ENCODE measurements around the gene PDLIM7.

PDLIM7 gene

GRCh38 chr5:177499842-177500241 lies 2.4 kb upstream of the PDLIM7 start:
- no peak for ATAC-seq (replicated peaks; ENCODE audit: extremely low read depth, poor library complexity, severe bottlenecking)
- H3K36me3 Mint-ChIP-seq (ENCODE audit: insufficient read depth) = peaks cover 2% of the 10 kb centered on the region
- peak overlapping the region; percentile 43 for H3K4me3 Mint-ChIP-seq
- H3K27me3 Mint-ChIP-seq = no peaks in the 10 kb centered on the region
- H3K27ac Mint-ChIP-seq (ENCODE audit: low read depth) = no peak overlapping the region
- H3K9me3 Mint-ChIP-seq = no peaks in the 10 kb centered on the region
- peaks cover 32% of the 10 kb centered on the region for H3K4me1 Mint-ChIP-seq
- no peak for DNase-seq (ENCODE audit: low spot score in 2 of 2)

- peaks cover 33% of the 10 kb centered on the region for H3K4me1 Mint-ChIP-seq
- H3K36me3 Mint-ChIP-seq (ENCODE audit: insufficient read depth) = peaks cover 2% of the 10 kb centered on the region
- H3K9me3 Mint-ChIP-seq = no peaks in the 10 kb centered on the region
- ATAC-seq (replicated peaks; ENCODE audit: extremely low read depth, poor library complexity, severe bottlenecking) (peak; percentile 4), DNase-seq (ENCODE audit: low spot score in 2 of 2) (no peak)
- H3K27ac Mint-ChIP-seq (ENCODE audit: low read depth) = peak overlapping the region; percentile 13
- H3K27me3 Mint-ChIP-seq = no peaks in the 10 kb centered on the region
- peak overlapping the region; percentile 80 for H3K4me3 Mint-ChIP-seq
Observed at GRCh38 chr5:177498013-177498787, 796 bp upstream of the PDLIM7 start.

GRCh38 chr5:177496727-177497291 lies 595 bp downstream of the PDLIM7 start:
- Mint-ChIP-seq H3K27me3 (no peaks in the 10 kb centered on the region), H3K27ac (ENCODE audit: low read depth) (no peak overlapping the region), H3K9me3 (no peaks in the 10 kb centered on the region), H3K4me1 (peaks cover 39% of the 10 kb centered on the region), H3K4me3 (peak overlapping the region; percentile 80), H3K36me3 (ENCODE audit: insufficient read depth) (peaks cover 3% of the 10 kb centered on the region)
- DNase-seq (ENCODE audit: low spot score in 2 of 2) (no peak), ATAC-seq (replicated peaks; ENCODE audit: extremely low read depth, poor library complexity, severe bottlenecking) (no peak)

- H3K4me3 Mint-ChIP-seq = peak overlapping the region; percentile 80
- H3K36me3 Mint-ChIP-seq (ENCODE audit: insufficient read depth) = peaks cover 3% of the 10 kb centered on the region
- no peak for DNase-seq (ENCODE audit: low spot score in 2 of 2)
- H3K27me3 Mint-ChIP-seq = no peaks in the 10 kb centered on the region
- H3K4me1 Mint-ChIP-seq = peaks cover 39% of the 10 kb centered on the region
- no peaks in the 10 kb centered on the region for H3K9me3 Mint-ChIP-seq
- ATAC-seq (replicated peaks; ENCODE audit: extremely low read depth, poor library complexity, severe bottlenecking) = no peak
- no peak overlapping the region for H3K27ac Mint-ChIP-seq (ENCODE audit: low read depth)
Observed at GRCh38 chr5:177496070-177496726, 1.2 kb downstream of the PDLIM7 start.

GRCh38 chr5:177495243-177496060 lies 2.0 kb downstream of the PDLIM7 start:
- DNase-seq (ENCODE audit: low spot score in 2 of 2) (no peak), ATAC-seq (replicated peaks; ENCODE audit: extremely low read depth, poor library complexity, severe bottlenecking) (no peak)
- no peak overlapping the region for H3K27ac Mint-ChIP-seq (ENCODE audit: low read depth)
- H3K9me3 Mint-ChIP-seq = no peaks in the 10 kb centered on the region
- H3K36me3 Mint-ChIP-seq (ENCODE audit: insufficient read depth) = peaks cover 3% of the 10 kb centered on the region
- no peaks in the 10 kb centered on the region for H3K27me3 Mint-ChIP-seq
- peaks cover 33% of the 10 kb centered on the region for H3K4me1 Mint-ChIP-seq
- H3K4me3 Mint-ChIP-seq = peak overlapping the region; percentile 80

GRCh38 chr5:177494346-177495195 lies 2.8 kb downstream of the PDLIM7 start:
- Mint-ChIP-seq H3K9me3 (no peaks in the 10 kb centered on the region), H3K27ac (ENCODE audit: low read depth) (no peak overlapping the region), H3K27me3 (no peaks in the 10 kb centered on the region), H3K4me1 (peaks cover 30% of the 10 kb centered on the region), H3K36me3 (ENCODE audit: insufficient read depth) (peaks cover 3% of the 10 kb centered on the region), H3K4me3 (no peak overlapping the region)
- DNase-seq (ENCODE audit: low spot score in 2 of 2) = no peak
- ATAC-seq (replicated peaks; ENCODE audit: extremely low read depth, poor library complexity, severe bottlenecking) = no peak

GRCh38 chr5:177493795-177494345 lies 3.5 kb downstream of the PDLIM7 start:
- DNase-seq (ENCODE audit: low spot score in 2 of 2) = no peak
- Mint-ChIP-seq H3K27me3 (no peaks in the 10 kb centered on the region), H3K9me3 (no peaks in the 10 kb centered on the region), H3K36me3 (ENCODE audit: insufficient read depth) (peaks cover 4% of the 10 kb centered on the region), H3K4me1 (peaks cover 27% of the 10 kb centered on the region), H3K27ac (ENCODE audit: low read depth) (no peak overlapping the region), H3K4me3 (no peak overlapping the region)
- no peak for ATAC-seq (replicated peaks; ENCODE audit: extremely low read depth, poor library complexity, severe bottlenecking)

- Mint-ChIP-seq H3K4me1 (peaks cover 17% of the 10 kb centered on the region), H3K36me3 (ENCODE audit: insufficient read depth) (peaks cover 3% of the 10 kb centered on the region), H3K9me3 (no peaks in the 10 kb centered on the region), H3K27ac (ENCODE audit: low read depth) (no peak overlapping the region), H3K27me3 (no peaks in the 10 kb centered on the region), H3K4me3 (no peak overlapping the region)
- ATAC-seq (replicated peaks; ENCODE audit: extremely low read depth, poor library complexity, severe bottlenecking) (no peak), DNase-seq (ENCODE audit: low spot score in 2 of 2) (no peak)
Observed at GRCh38 chr5:177492841-177493240, 4.6 kb downstream of the PDLIM7 start.

- Mint-ChIP-seq H3K36me3 (ENCODE audit: insufficient read depth) (peaks cover 3% of the 10 kb centered on the region), H3K4me3 (no peak overlapping the region), H3K4me1 (peaks cover 14% of the 10 kb centered on the region), H3K27me3 (no peaks in the 10 kb centered on the region), H3K9me3 (no peaks in the 10 kb centered on the region), H3K27ac (ENCODE audit: low read depth) (no peak overlapping the region)
- ATAC-seq (replicated peaks; ENCODE audit: extremely low read depth, poor library complexity, severe bottlenecking) = no peak
- no peak for DNase-seq (ENCODE audit: low spot score in 2 of 2)
Observed at GRCh38 chr5:177491983-177492746, 5.2 kb downstream of the PDLIM7 start.

- Mint-ChIP-seq H3K27me3 (no peaks in the 10 kb centered on the region), H3K27ac (ENCODE audit: low read depth) (no peak overlapping the region), H3K36me3 (ENCODE audit: insufficient read depth) (peaks cover 3% of the 10 kb centered on the region), H3K9me3 (no peaks in the 10 kb centered on the region), H3K4me1 (peaks cover 13% of the 10 kb centered on the region), H3K4me3 (no peak overlapping the region)
- DNase-seq (ENCODE audit: low spot score in 2 of 2) (no peak), ATAC-seq (replicated peaks; ENCODE audit: extremely low read depth, poor library complexity, severe bottlenecking) (no peak)
Observed at GRCh38 chr5:177491429-177491945, 5.9 kb downstream of the PDLIM7 start.

GRCh38 chr5:177490992-177491391 lies 6.4 kb downstream of the PDLIM7 start:
- no peak overlapping the region for H3K27ac Mint-ChIP-seq (ENCODE audit: low read depth)
- H3K27me3 Mint-ChIP-seq = no peaks in the 10 kb centered on the region
- H3K4me1 Mint-ChIP-seq = peaks cover 8% of the 10 kb centered on the region
- H3K9me3 Mint-ChIP-seq = no peaks in the 10 kb centered on the region
- DNase-seq (ENCODE audit: low spot score in 2 of 2) (no peak), ATAC-seq (replicated peaks; ENCODE audit: extremely low read depth, poor library complexity, severe bottlenecking) (no peak)
- H3K4me3 Mint-ChIP-seq = no peak overlapping the region
- H3K36me3 Mint-ChIP-seq (ENCODE audit: insufficient read depth) = peaks cover 3% of the 10 kb centered on the region

Data from central memory CD8-positive, alpha-beta T cell (primary cell).